H1 (cell line): ENCODE data around the gene PEX5L. TPM values are rescaled to one million over a fixed set of nuclear protein-coding genes. Genes with fewer than 3 reads are reported as not detected.

ENCODE experiments used
- CTCF ChIA-PET: fragments of 300-600 bp; sonication (Branson Sonifier 250); formaldehyde crosslinking; loops from one replicate; lab custom pipeline; 2021; ENCODE audit not compliant: partially characterized antibody; lab: Charles Lee
- POLR2A ChIA-PET: fragments of 300-600 bp; sonication (Branson Sonifier 250); formaldehyde crosslinking; loops from one replicate; lab custom pipeline; 2021; ENCODE audit warnings: inconsistent platforms; ENCODE audit not compliant: partially characterized antibody; lab: Charles Lee
- DNase-seq, 2 experiments: peaks; one replicate each; pipeline versions ENCODE4 v3.0.0 to v3.0.0-alpha.2; 2010 to 2022; ENCODE audit warnings: low spot score in 2 of 2, low read depth in 1 of 2, mixed read lengths in 1 of 2
- FAIRE-seq: peaks from 2 replicates; lab custom pipeline; 2011; peaks lifted over from hg19 to GRCh38; lab: Jason Lieb, UNC
- H2AFZ ChIP-seq: 2 replicates; pipeline ENCODE4 v1.8.1; 2012; ENCODE audit warnings: low read length, inconsistent platforms
- H2AK5ac ChIP-seq: 2 replicates; pipeline ENCODE4 v1.6.1; 2013; ENCODE audit warnings: low read depth, low read length
- H2BK120ac ChIP-seq: replicated peaks from 2 replicates; pipeline ENCODE3; 2013; ENCODE audit warnings: low read depth, low read length, inconsistent platforms
- H2BK12ac ChIP-seq: 2 replicates; pipeline ENCODE4 v1.6.1; 2013; ENCODE audit warnings: low read depth, low read length
- H2BK15ac ChIP-seq: 2 replicates; pipeline ENCODE4 v1.6.1; 2013; ENCODE audit warnings: low read length
- H2BK20ac ChIP-seq: 2 replicates; pipeline ENCODE4 v1.6.1; 2013; ENCODE audit warnings: low read length
- H2BK5ac ChIP-seq: 2 replicates; pipeline ENCODE4 v1.6.1; 2013; ENCODE audit warnings: low read depth, low read length
- H3K14ac ChIP-seq: 2 replicates; pipeline ENCODE4 v1.6.1; 2013; ENCODE audit warnings: inconsistent platforms; ENCODE audit not compliant: insufficient read length
- H3K18ac ChIP-seq: 2 replicates; pipeline ENCODE4 v1.6.1; 2013; ENCODE audit warnings: low read length; ENCODE audit errors: extremely low read depth
- H3K23ac ChIP-seq: 2 replicates; pipeline ENCODE4 v1.6.1; 2013; ENCODE audit warnings: inconsistent platforms; ENCODE audit not compliant: insufficient read length
- H3K23me2 ChIP-seq: 2 replicates; pipeline ENCODE4 v1.6.1; 2013; ENCODE audit warnings: low read depth, low read length
- H3K27ac ChIP-seq: 2 replicates; pipeline ENCODE4 v1.6.1; 2011; ENCODE audit warnings: low read depth, low read length, inconsistent platforms
- H3K27me3 ChIP-seq, 4 experiments: replicated peaks in 1 of 4; 1 replicate in 1 of 4; 2 replicates in 3 of 4; pipeline versions ENCODE4 v1.6.1 to v1.8.1; 2011 to 2013; ENCODE audit warnings: low read length in 3 of 4, mild to moderate bottlenecking in 3 of 4, inconsistent platforms in 2 of 4, mixed read lengths in 2 of 4, moderate library complexity in 1 of 4; ENCODE audit not compliant: control insufficient read depth in 3 of 4, insufficient read depth in 3 of 4; ENCODE audit errors: extremely low read depth in 1 of 4
- H3K36me3 ChIP-seq, 4 experiments: 2 replicates each; pipeline versions ENCODE4 v1.6.1 to v1.8.1; 2011 to 2013; ENCODE audit warnings: mild to moderate bottlenecking in 4 of 4, low read length in 3 of 4, moderate library complexity in 2 of 4, control low read depth in 1 of 4, inconsistent platforms in 1 of 4; ENCODE audit not compliant: insufficient read depth in 4 of 4, control insufficient read depth in 2 of 4
- H3K4ac ChIP-seq: replicated peaks from 2 replicates; pipeline ENCODE3; 2013; ENCODE audit warnings: low read length, low read depth, mixed read lengths, inconsistent platforms; ENCODE audit not compliant: insufficient read length
- H3K4me1 ChIP-seq, 4 experiments: replicated peaks in 1 of 4; 1 replicate in 1 of 4; 2 replicates in 3 of 4; pipeline versions ENCODE4 v1.6.1 to v1.8.1; 2011 to 2013; ENCODE audit warnings: low read length in 3 of 4, inconsistent platforms in 2 of 4, mixed read lengths in 1 of 4; ENCODE audit not compliant: insufficient read depth in 4 of 4, control insufficient read depth in 3 of 4
- H3K4me2 ChIP-seq, 2 experiments: 2 replicates each; pipeline versions ENCODE4 v1.6.1 to v1.8.1; 2011 to 2013; ENCODE audit warnings: low read depth in 2 of 2, low read length in 2 of 2, control low read depth in 1 of 2, inconsistent platforms in 1 of 2, mild to moderate bottlenecking in 1 of 2; ENCODE audit not compliant: insufficient read depth in 1 of 2
- H3K4me3 ChIP-seq, 4 experiments: fragments of 200-600, 300-600 bp in 1 of 4; sonication (generic), shearing (Covaris generic), sonication (Bioruptor Twin) in 1 of 4; 2 replicates each; pipeline versions ENCODE4 v1.5.1 to v1.8.1; 2011 to 2016; ENCODE audit warnings: low read length in 4 of 4, low read depth in 3 of 4, control low read depth in 2 of 4, inconsistent platforms in 2 of 4, mild to moderate bottlenecking in 2 of 4, mixed read lengths in 1 of 4, moderate library complexity in 1 of 4; ENCODE audit not compliant: insufficient read depth in 2 of 4; ENCODE audit errors: extremely low read depth in 1 of 4
- H3K56ac ChIP-seq: replicated peaks from 2 replicates; pipeline ENCODE3; 2013; ENCODE audit warnings: low read depth, mild to moderate bottlenecking, mixed read lengths, low read length, inconsistent platforms; ENCODE audit not compliant: insufficient read length
- H3K79me1 ChIP-seq: 2 replicates; pipeline ENCODE4 v1.6.1; 2013; ENCODE audit warnings: low read depth, low read length, control low read depth
- H3K79me2 ChIP-seq, 2 experiments: 2 replicates each; pipeline versions ENCODE4 v1.6.1 to v1.8.1; 2012 to 2013; ENCODE audit warnings: low read length in 2 of 2, mild to moderate bottlenecking in 2 of 2, inconsistent platforms in 1 of 2; ENCODE audit not compliant: insufficient read depth in 2 of 2, control insufficient read depth in 1 of 2
- H3K9ac ChIP-seq, 4 experiments: replicated peaks in 1 of 4; 1 replicate in 1 of 4; 2 replicates in 3 of 4; pipeline versions ENCODE4 v1.6.1 to v1.8.1; 2011 to 2013; ENCODE audit warnings: low read depth in 3 of 4, low read length in 3 of 4, control low read depth in 2 of 4, mild to moderate bottlenecking in 2 of 4, moderate library complexity in 2 of 4, inconsistent platforms in 1 of 4; ENCODE audit errors: extremely low read depth in 1 of 4
- H3K9me3 ChIP-seq, 2 experiments: 2 replicates each; pipeline versions ENCODE4 v1.6.1 to v1.8.1; 2012 to 2013; ENCODE audit warnings: mild to moderate bottlenecking in 2 of 2, moderate library complexity in 2 of 2, control low read depth in 1 of 2, inconsistent platforms in 1 of 2, low read depth in 1 of 2, low read length in 1 of 2, mixed read lengths in 1 of 2; ENCODE audit not compliant: insufficient read depth in 2 of 2
- H4K20me1 ChIP-seq, 2 experiments: replicated peaks in 1 of 2; 2 replicates each; pipeline versions ENCODE3 to v1.8.1; 2011 to 2013; ENCODE audit warnings: inconsistent platforms in 2 of 2, low read length in 2 of 2, mild to moderate bottlenecking in 1 of 2; ENCODE audit not compliant: insufficient read depth in 2 of 2, control insufficient read depth in 1 of 2
- H4K5ac ChIP-seq: 2 replicates; pipeline ENCODE4 v1.6.1; 2013; ENCODE audit warnings: low read length, low read depth, mixed read lengths, inconsistent platforms; ENCODE audit not compliant: insufficient read length
- H4K8ac ChIP-seq: 2 replicates; pipeline ENCODE4 v1.8.0; 2013; ENCODE audit warnings: mild to moderate bottlenecking, moderate library complexity, low read length, inconsistent platforms; ENCODE audit not compliant: insufficient read depth; ENCODE audit errors: extremely low read depth
- H4K91ac ChIP-seq: replicated peaks from 2 replicates; pipeline ENCODE3; 2013; ENCODE audit warnings: low read length, mixed read lengths, inconsistent platforms; ENCODE audit not compliant: insufficient read length
- BACH1 ChIP-seq: IDR thresholded peaks from 2 replicates; pipeline ENCODE4 v1.6.1; 2012; ENCODE audit warnings: low read length, improper control_type of control experiment
- CHD1 ChIP-seq: IDR thresholded peaks from 2 replicates; pipeline ENCODE4 v1.6.1; 2012; ENCODE audit warnings: low read depth, low read length, improper control_type of control experiment
- CREB1 ChIP-seq: IDR thresholded peaks from 2 replicates; pipeline ENCODE4 v1.6.1; 2012; ENCODE audit warnings: inconsistent platforms
- E2F6 ChIP-seq: IDR thresholded peaks from 2 replicates; pipeline ENCODE4 v1.6.1; 2012; ENCODE audit warnings: inconsistent platforms
- FOSL1 ChIP-seq: IDR thresholded peaks from 2 replicates; pipeline ENCODE4 v1.6.1; 2011; ENCODE audit warnings: mild to moderate bottlenecking, low read depth, low read length, moderate library complexity; ENCODE audit not compliant: insufficient read depth
- HDAC6 ChIP-seq: IDR thresholded peaks from one replicate; pipeline ENCODE4 v1.7.1; 2012; ENCODE audit warnings: low read depth, mild to moderate bottlenecking, inconsistent platforms, low read length, moderate library complexity
- JUND ChIP-seq: IDR thresholded peaks from 2 replicates; pipeline ENCODE4 v1.6.1; 2011; ENCODE audit warnings: mild to moderate bottlenecking, improper control_type of control experiment, low read length
- POLR2AphosphoS5 ChIP-seq: IDR thresholded peaks from 2 replicates; pipeline ENCODE4 v1.6.1; 2011; ENCODE audit warnings: low read depth, low read length
- RFX5 ChIP-seq: IDR thresholded peaks from 2 replicates; pipeline ENCODE4 v1.6.1; 2011; ENCODE audit warnings: low read depth, low read length, improper control_type of control experiment, borderline replicate concordance
- SRF ChIP-seq: IDR thresholded peaks from 2 replicates; pipeline ENCODE4 v1.6.1; 2011; ENCODE audit warnings: mild to moderate bottlenecking, low read depth, low read length, moderate library complexity
- TCF12 ChIP-seq: IDR thresholded peaks from 2 replicates; pipeline ENCODE4 v1.6.1; 2011; ENCODE audit warnings: low read depth, mild to moderate bottlenecking, low read length
- YY1 ChIP-seq: IDR thresholded peaks from 2 replicates; pipeline ENCODE4 v1.6.1; 2011; ENCODE audit warnings: low read depth, mild to moderate bottlenecking, low read length
- WGBS, 2 experiments: shearing (Covaris generic) in 1 of 2; methylation state at CpG; one replicate each; pipeline versions ENCODE4 v1.1.6 to v1.1.7; 2013 to 2015; ENCODE audit warnings: low lambda C conversion rate in 2 of 2, mixed read lengths in 2 of 2, inconsistent platforms in 1 of 2, low coverage in 1 of 2, missing lambda C conversion rate in 1 of 2; ENCODE audit not compliant: insufficient replicate concordance in 2 of 2, insufficient coverage in 1 of 2, insufficient read length in 1 of 2; ENCODE audit errors: extremely low coverage in 1 of 2, missing lambda C conversion rate in 1 of 2; 5-methylcytosine and 5-hydroxymethylcytosine counted together
- polyA plus RNA-seq, 7 experiments: library from polyadenylated mRNA; depleted of rRNA in 3 of 7; stranded (reverse) in 5 of 7; unstranded in 2 of 7; fragments of >200 nt in 5 of 7; fragments of 200-250 nt in 2 of 7; gene quantifications; 1 replicate in 5 of 7; 2 replicates in 1 of 7; 4 replicates in 1 of 7; pipeline versions ENCODE4 v1.2.1 to v1.2.3, GENCODE V29; 2011 to 2013; ENCODE audit warnings: missing spikeins in 2 of 7, mixed read lengths in 2 of 7
- total RNA-seq: library from RNA; stranded (reverse); fragmentation: NEBNext Ultra II Directional; extraction: Animal tissue kit (Norgen Biotek cat#: 25700); gene quantifications from 2 replicates; pipeline ENCODE4 v1.2.1, GENCODE V29; 2021
- TF ChIP-seq, protein P1 (sequence below): IDR thresholded peaks from 2 replicates; pipeline ENCODE4 v1.6.1; 2012; ENCODE audit warnings: low read length, inconsistent platforms

PEX5L gene
- total and polyA plus RNA-seq, 2 of the 8 experiments (the other 6 are each of a cell fraction or from before 2014, with no cell fraction given), result 0.80 to 4.2 TPM

DNA sequence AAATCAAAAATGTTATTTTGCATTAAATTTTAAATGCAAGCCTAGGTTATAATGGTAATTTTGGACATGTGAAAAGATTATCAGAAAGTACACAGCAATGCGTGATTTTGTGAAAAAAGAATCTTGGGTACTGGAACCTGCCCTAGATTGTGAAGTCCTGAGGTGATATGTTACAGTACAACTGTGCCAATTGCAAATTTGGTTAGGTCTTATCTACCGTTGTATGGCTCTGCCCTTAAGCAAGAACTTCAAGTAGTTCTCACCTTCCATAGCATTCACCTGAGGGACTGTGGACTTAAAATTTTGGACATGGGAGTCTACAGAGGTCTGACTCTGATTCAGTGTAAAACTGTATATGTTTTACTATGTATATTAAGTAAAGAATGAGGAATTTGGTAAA lies 140.2 kb downstream of the PEX5L start:
- Histone ChIP-seq H2BK15ac (no peak overlapping the region), H3K27ac (no peak overlapping the region), H4K8ac (no peak overlapping the region), H2BK12ac (no peak overlapping the region), H3K79me1 (no peaks in the 10 kb centered on the region), H3K27me3 (no peaks in the 10 kb centered on the region), H2AK5ac (no peak overlapping the region), H3K4me3 (no peak overlapping the region), H3K23me2 (no peaks in the 10 kb centered on the region), H3K9me3 (no peaks in the 10 kb centered on the region), H3K4me1 (no peaks in the 10 kb centered on the region), H3K79me2 (no peaks in the 10 kb centered on the region), H2BK20ac (no peak overlapping the region), H2AFZ (no peak overlapping the region), H3K4me2 (no peak overlapping the region), H4K20me1 (no peaks in the 10 kb centered on the region), H3K14ac (no peak overlapping the region), H3K56ac (no peak overlapping the region), H2BK5ac (no peak overlapping the region), H4K91ac (no peak overlapping the region), H2BK120ac (no peak overlapping the region), H3K18ac (no peak overlapping the region), H3K36me3 (no peaks in the 10 kb centered on the region), H3K23ac (no peak overlapping the region), H3K9ac (no peak overlapping the region), H4K5ac (no peak overlapping the region), H3K4ac (no peak overlapping the region)
- DNase-seq (no peak), FAIRE-seq (no peak)
- 91% methylated on average over 2 of the region's 2 CpGs; no CpG with 5 or more reads in 1 of the 2 experiments for WGBS, 2 experiments
- ChIA-PET CTCF (interaction anchor here (1.4 kb wide), 1 partner anchor 17 kb away, joined by 4 read pairs; no protein-coding TSS in a partner anchor), POLR2A (interaction anchor here (1.1 kb wide), 1 partner anchor 9 kb away, joined by 3 read pairs; no protein-coding TSS in a partner anchor)
- no peak for TF ChIP-seq CHD1
- no peak for TF ChIP-seq CREB1
- TF ChIP-seq, protein P1, sequence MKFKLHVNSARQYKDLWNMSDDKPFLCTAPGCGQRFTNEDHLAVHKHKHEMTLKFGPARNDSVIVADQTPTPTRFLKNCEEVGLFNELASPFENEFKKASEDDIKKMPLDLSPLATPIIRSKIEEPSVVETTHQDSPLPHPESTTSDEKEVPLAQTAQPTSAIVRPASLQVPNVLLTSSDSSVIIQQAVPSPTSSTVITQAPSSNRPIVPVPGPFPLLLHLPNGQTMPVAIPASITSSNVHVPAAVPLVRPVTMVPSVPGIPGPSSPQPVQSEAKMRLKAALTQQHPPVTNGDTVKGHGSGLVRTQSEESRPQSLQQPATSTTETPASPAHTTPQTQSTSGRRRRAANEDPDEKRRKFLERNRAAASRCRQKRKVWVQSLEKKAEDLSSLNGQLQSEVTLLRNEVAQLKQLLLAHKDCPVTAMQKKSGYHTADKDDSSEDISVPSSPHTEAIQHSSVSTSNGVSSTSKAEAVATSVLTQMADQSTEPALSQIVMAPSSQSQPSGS, result no peak
- no peak for TF ChIP-seq YY1
- no peak for TF ChIP-seq RFX5
- no peak for TF ChIP-seq FOSL1
- no peak for TF ChIP-seq HDAC6
- TF ChIP-seq SRF, result no peak
- no peak for TF ChIP-seq JUND
- no peak for TF ChIP-seq E2F6
- no peak for TF ChIP-seq TCF12
- no peak for TF ChIP-seq BACH1
- no peak for TF ChIP-seq POLR2AphosphoS5
